ENCODE measurements around the gene IL12RB2. TPM values are rescaled to one million over a fixed set of nuclear protein-coding genes. Genes with fewer than 3 reads are reported as not detected.

Gene IL12RB2, protein sequence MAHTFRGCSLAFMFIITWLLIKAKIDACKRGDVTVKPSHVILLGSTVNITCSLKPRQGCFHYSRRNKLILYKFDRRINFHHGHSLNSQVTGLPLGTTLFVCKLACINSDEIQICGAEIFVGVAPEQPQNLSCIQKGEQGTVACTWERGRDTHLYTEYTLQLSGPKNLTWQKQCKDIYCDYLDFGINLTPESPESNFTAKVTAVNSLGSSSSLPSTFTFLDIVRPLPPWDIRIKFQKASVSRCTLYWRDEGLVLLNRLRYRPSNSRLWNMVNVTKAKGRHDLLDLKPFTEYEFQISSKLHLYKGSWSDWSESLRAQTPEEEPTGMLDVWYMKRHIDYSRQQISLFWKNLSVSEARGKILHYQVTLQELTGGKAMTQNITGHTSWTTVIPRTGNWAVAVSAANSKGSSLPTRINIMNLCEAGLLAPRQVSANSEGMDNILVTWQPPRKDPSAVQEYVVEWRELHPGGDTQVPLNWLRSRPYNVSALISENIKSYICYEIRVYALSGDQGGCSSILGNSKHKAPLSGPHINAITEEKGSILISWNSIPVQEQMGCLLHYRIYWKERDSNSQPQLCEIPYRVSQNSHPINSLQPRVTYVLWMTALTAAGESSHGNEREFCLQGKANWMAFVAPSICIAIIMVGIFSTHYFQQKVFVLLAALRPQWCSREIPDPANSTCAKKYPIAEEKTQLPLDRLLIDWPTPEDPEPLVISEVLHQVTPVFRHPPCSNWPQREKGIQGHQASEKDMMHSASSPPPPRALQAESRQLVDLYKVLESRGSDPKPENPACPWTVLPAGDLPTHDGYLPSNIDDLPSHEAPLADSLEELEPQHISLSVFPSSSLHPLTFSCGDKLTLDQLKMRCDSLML
- not detected in 2 replicates for total RNA-seq (2014; rRNA removed; shearing (Covaris generic))

DNA sequence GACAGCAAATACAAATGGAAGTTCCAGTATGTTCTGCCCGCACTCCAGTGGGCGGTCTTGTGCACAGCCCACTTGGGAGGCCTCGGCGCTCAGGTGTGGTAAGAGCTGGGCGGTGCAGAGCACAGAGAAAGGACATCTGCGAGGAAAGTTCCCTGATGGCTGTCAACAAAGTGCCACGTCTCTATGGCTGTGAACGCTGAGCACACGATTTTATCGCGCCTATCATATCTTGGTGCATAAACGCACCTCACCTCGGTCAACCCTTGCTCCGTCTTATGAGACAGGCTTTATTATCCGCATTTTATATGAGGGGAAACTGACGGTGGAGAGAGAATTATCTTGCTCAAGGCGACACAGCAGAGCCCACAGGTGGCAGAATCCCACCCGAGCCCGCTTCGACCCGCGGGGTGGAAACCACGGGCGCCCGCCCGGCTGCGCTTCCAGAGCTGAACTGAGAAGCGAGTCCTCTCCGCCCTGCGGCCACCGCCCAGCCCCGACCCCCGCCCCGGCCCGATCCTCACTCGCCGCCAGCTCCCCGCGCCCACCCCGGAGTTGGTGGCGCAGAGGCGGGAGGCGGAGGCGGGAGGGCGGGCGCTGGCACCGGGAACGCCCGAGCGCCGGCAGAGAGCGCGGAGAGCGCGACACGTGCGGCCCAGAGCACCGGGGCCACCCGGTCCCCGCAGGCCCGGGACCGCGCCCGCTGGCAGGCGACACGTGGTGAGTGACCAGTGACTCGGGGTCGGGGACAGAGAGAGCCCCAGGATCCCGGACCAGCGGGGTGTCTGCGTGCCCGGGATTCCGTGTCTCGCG is at the start of gene IL12RB2:
IL12RB2 (plus strand) TSS at position 623 of the 810 bp plus-strand sequence. CDS start 12,496 bp downstream, outside the sequence.

DNA sequence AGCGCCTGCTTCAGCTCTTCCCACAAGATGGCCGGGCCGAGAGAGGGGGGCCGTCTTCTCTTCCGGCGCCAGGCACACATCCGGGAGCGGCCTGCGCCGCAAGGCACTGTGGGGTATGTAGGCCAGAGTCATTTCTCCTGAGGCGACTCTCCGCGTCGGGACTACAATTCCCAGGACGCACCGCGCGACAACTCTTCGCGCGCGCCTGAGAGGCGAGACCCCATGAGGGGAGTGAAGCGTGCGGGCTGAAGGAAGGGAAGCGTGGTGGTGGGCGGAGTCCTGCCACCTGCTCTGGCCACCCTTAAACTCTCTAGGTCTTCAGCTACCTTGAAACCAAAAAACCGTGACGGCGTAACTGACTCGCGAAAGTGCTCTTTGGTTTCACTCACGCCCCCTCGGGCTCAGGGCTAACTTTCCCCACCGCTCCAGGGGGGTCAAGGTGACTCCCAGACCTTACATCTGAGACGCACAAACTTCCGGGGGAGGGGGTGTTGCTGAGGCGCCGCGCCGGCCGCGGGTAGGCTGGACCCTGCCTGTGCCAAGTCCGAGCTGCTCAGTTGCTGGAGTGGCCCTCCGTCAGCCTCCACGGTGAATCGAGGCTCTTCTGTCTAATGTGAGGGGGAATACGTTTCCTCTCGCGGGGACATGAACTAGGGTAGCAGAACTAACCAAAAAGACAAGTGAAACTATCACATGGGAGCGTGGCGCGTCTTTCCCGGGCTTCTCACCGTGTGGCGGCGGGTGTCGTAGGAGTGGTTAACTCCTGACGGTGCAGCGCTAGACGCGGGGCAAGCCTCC is 122.9 kb downstream of the IL12RB2 start, which contains the start of gene SERBP1:
SERBP1 (minus strand) TSS at position 45 of the 798 bp plus-strand sequence. CDS start 102 bp downstream, outside the sequence.

Small RNAs within 50 kb of the gene (small RNA-seq; reads per million reads assigned to genes)
- gene RNU4ATAC4P (not detected), gene RNU6-387P (not detected)

Other genes starting within 250 kb of the IL12RB2 start
- gene C1orf141, start 172.9 kb upstream of the IL12RB2 start, total RNA-seq (2014; rRNA removed; shearing (Covaris generic)) = not detected in 2 replicates
- gene IL23R, start 141.4 kb upstream of the IL12RB2 start, total RNA-seq (2014; rRNA removed; shearing (Covaris generic)) = not detected in 2 replicates
- gene SERBP1, start 122.5 kb downstream of the IL12RB2 start, total RNA-seq (2014; rRNA removed; shearing (Covaris generic)) = 624 and 642 TPM in 2 replicates